CD4-positive, alpha-beta memory T cell (primary cell): ENCODE measurements around the gene TANGO2. TPM values are rescaled to one million over a fixed set of nuclear protein-coding genes. Genes with fewer than 3 reads are reported as not detected.
A peak's percentile ranks its signal among the peaks of the same experiment; 100 is the strongest.

Source experiments
- CTCF ChIA-PET: fragments of 350-600 bp; sonication (Branson Sonifier 250); formaldehyde crosslinking; loops from one replicate; lab custom pipeline; 2021; ENCODE audit warnings: inconsistent platforms; ENCODE audit not compliant: partially characterized antibody; lab: Charles Lee
- POLR2A ChIA-PET: fragments of 350-600 bp; sonication (Branson Sonifier 250); formaldehyde crosslinking; loops from one replicate; lab custom pipeline; 2021; ENCODE audit not compliant: partially characterized antibody; lab: Charles Lee
- DNase-seq, 5 donors: peaks; one replicate each; pipeline versions ENCODE4 v3.0.0 to v3.0.0-alpha.2; 2020 to 2022; ENCODE audit warnings: mixed read lengths in 1 of 5
- H3K27ac ChIP-seq: one replicate; pipeline ENCODE4 v1.7.0; 2013; ENCODE audit warnings: low read depth, low read length
- H3K27me3 ChIP-seq: 2 replicates; pipeline ENCODE4 v1.7.0; 2013; ENCODE audit warnings: mild to moderate bottlenecking, low read length, moderate library complexity; ENCODE audit not compliant: insufficient read depth
- H3K36me3 ChIP-seq: 2 replicates; pipeline ENCODE4 v1.7.0; 2013; ENCODE audit warnings: mild to moderate bottlenecking, low read length, moderate library complexity; ENCODE audit not compliant: insufficient read depth
- H3K4me1 ChIP-seq: 2 replicates; pipeline ENCODE4 v1.7.0; 2013; ENCODE audit warnings: mild to moderate bottlenecking, low read length, moderate library complexity; ENCODE audit not compliant: insufficient read depth
- H3K4me3 ChIP-seq, 2 donors: one replicate each; pipeline ENCODE4 v1.7.0; 2013; ENCODE audit warnings: low read length in 2 of 2, mild to moderate bottlenecking in 1 of 2
- H3K9me3 ChIP-seq, 2 donors: one replicate each; pipeline ENCODE4 v1.7.0; 2013; ENCODE audit warnings: low read length in 2 of 2, control low read depth in 1 of 2; ENCODE audit not compliant: control insufficient read depth in 1 of 2
- H3K27ac Mint-ChIP-seq, 7 donors: one replicate each; pipeline ENCODE4 v1.8.0; 2020 to 2021; ENCODE audit warnings: mixed read lengths in 7 of 7, mild to moderate bottlenecking in 6 of 7, inconsistent platforms in 3 of 7, moderate library complexity in 3 of 7
- H3K27me3 Mint-ChIP-seq, 2 donors: one replicate each; pipeline ENCODE4 v1.8.0; 2020 to 2021; ENCODE audit warnings: mixed read lengths in 2 of 2
- H3K36me3 Mint-ChIP-seq, 2 donors: one replicate each; pipeline ENCODE4 v1.8.0; 2020 to 2021; ENCODE audit warnings: mixed read lengths in 2 of 2, inconsistent platforms in 1 of 2, mild to moderate bottlenecking in 1 of 2
- H3K4me1 Mint-ChIP-seq, 4 donors: one replicate each; pipeline ENCODE4 v1.8.0; 2020 to 2021; ENCODE audit warnings: mixed read lengths in 4 of 4, mild to moderate bottlenecking in 1 of 4
- H3K4me3 Mint-ChIP-seq, 8 donors: one replicate each; pipeline ENCODE4 v1.8.0; 2020 to 2021; ENCODE audit warnings: mixed read lengths in 8 of 8, mild to moderate bottlenecking in 7 of 8, moderate library complexity in 6 of 8, inconsistent platforms in 3 of 8
- H3K9me3 Mint-ChIP-seq, 8 donors: one replicate each; pipeline ENCODE4 v1.8.0; 2020 to 2021; ENCODE audit warnings: mixed read lengths in 8 of 8, mild to moderate bottlenecking in 5 of 8, inconsistent platforms in 3 of 8, moderate library complexity in 1 of 8
- intact Hi-C: fragments of 100-400 bp; cut with micrococcal nuclease; formaldehyde crosslinking; loops from one replicate; pipeline ENCODE4 v1.15.1; 2023
- polyA plus RNA-seq, 2 donors: library from polyadenylated mRNA; unstranded; fragments of 300-500 nt; fragmentation: Illumina TruSeq; gene quantifications; one replicate each; pipeline ENCODE4 v1.2.3, GENCODE V29; 2021
- total RNA-seq, 2 experiments: library from RNA; stranded (reverse); gene quantifications; one replicate each; pipeline ENCODE4 v1.2.3, GENCODE V29; 2021

Gene TANGO2
- total and polyA plus RNA-seq, 4 experiments from 2014 or later, result 40.9 to 51.5 (median 47.3) TPM

- CTCF ChIA-PET, result no interaction called here
- no peaks in the 10 kb centered on the region for H3K27me3 Mint-ChIP-seq
- peak overlapping the region; percentile 50 to 95 (median 78) for H3K27ac Mint-ChIP-seq
- H3K4me1 ChIP-seq, result peaks cover 55% of the 10 kb centered on the region
- H3K36me3 ChIP-seq, result peaks cover 7% of the 10 kb centered on the region
- no peak for DNase-seq
- peaks cover 8 to 14% of the 10 kb centered on the region in 2 donors for H3K36me3 Mint-ChIP-seq
- no peaks in the 10 kb centered on the region for H3K9me3 Mint-ChIP-seq
- H3K27me3 ChIP-seq, result no peaks in the 10 kb centered on the region
- intact Hi-C loops, result loop anchor here (1.0 to 2.0 kb wide), 3 partner anchors 19 to 60 kb away; partner anchors contain the start of genes TANGO2 and TRMT2A
- peaks cover 27 to 53% (median 40%) of the 10 kb centered on the region in 4 donors for H3K4me1 Mint-ChIP-seq
- H3K9me3 ChIP-seq, result no peaks in the 10 kb centered on the region
- POLR2A ChIA-PET, result interaction anchor here (1.1 to 1.4 kb wide), 2 partner anchors 20 to 36 kb away, joined by 6 to 7 read pairs; partner anchors contain the start of gene TRMT2A
- peak overlapping the region; percentile 59 to 76 for H3K4me3 ChIP-seq
- peak overlapping the region; percentile 80 for H3K27ac ChIP-seq
- peak overlapping the region; percentile 75 to 88 (median 86) for H3K4me3 Mint-ChIP-seq
Measured at GRCh38 chr22:20080776-20081654, 60.1 kb downstream of the TANGO2 start.

- ChIA-PET POLR2A (interaction anchor here (1.2 kb wide), 1 partner anchor 26 kb away, joined by 3 read pairs; no protein-coding TSS in a partner anchor), CTCF (interaction anchor here (2.1 kb wide), 1 partner anchor 17 kb away, joined by 7 read pairs; no protein-coding TSS in a partner anchor)
- DNase-seq, result no peak
- H3K4me1 ChIP-seq, result peaks cover 50% of the 10 kb centered on the region
- no peak overlapping the region for H3K27ac ChIP-seq
- Mint-ChIP-seq H3K36me3 (peaks cover 28 to 33% of the 10 kb centered on the region in 2 donors), H3K9me3 (no peaks in the 10 kb centered on the region), H3K27ac (peak overlapping the region; percentile 43 to 85 (median 68)), H3K27me3 (no peaks in the 10 kb centered on the region), H3K4me3 (peak overlapping the region in 7 of 8 donors; percentile 8 to 65 (median 45)), H3K4me1 (peaks cover 33 to 62% (median 43%) of the 10 kb centered on the region in 4 donors)
- intact Hi-C loops, result no loop called here
- peaks cover 30% of the 10 kb centered on the region for H3K36me3 ChIP-seq
- H3K27me3 ChIP-seq, result no peaks in the 10 kb centered on the region
- no peak overlapping the region for H3K4me3 ChIP-seq
- H3K9me3 ChIP-seq, result no peaks in the 10 kb centered on the region
Measured at GRCh38 chr22:20083157-20083890, 62.4 kb downstream of the TANGO2 start.

DNA sequence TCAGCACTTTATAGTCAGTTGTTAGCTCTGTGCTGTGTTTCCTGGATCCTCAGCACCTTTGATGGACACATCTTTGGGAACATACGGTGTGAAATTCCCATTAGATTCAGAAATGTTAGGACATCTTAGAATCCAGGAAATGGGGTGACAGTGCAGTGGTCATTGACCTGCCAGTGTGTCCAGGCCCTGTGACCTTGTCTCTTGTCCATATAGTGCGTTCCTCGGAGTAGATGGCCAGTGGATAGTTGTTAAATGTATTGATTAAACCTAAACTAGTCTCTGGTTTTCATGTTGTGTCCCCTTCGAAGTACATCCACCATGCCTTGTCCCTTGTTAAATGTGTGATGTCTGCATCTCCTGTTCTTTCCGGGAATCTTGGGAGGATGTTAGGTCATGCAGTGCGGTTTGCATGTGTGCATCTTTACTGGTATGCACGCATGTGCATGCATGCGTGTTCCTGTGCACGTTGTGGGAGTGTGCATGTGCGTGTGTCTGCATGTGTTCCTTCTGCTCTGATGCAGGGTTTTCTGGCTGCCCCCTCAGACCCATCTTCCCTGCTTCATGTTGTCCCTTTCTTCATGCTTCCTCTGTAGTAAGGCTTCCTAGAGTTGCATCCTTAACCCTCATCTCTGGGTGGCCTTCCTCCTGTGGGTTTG is 63.1 kb downstream of the TANGO2 start:
- peak overlapping the region in 2 of 8 donors; percentile 57 to 61 for H3K4me3 Mint-ChIP-seq
- H3K27ac Mint-ChIP-seq, result peak overlapping the region in 4 of 7 donors; percentile 17 to 88 (median 64)
- ChIA-PET CTCF (no interaction called here), POLR2A (no interaction called here)
- DNase-seq, result no peak
- intact Hi-C loops, result no loop called here
- peaks cover 29 to 39% of the 10 kb centered on the region in 2 donors for H3K36me3 Mint-ChIP-seq
- Histone ChIP-seq H3K9me3 (no peaks in the 10 kb centered on the region), H3K27ac (no peak overlapping the region), H3K27me3 (no peaks in the 10 kb centered on the region), H3K36me3 (peaks cover 35% of the 10 kb centered on the region), H3K4me3 (no peak overlapping the region), H3K4me1 (peaks cover 47% of the 10 kb centered on the region)
- peaks cover 33 to 62% (median 43%) of the 10 kb centered on the region in 4 donors for H3K4me1 Mint-ChIP-seq
- no peaks in the 10 kb centered on the region for H3K27me3 Mint-ChIP-seq
- no peaks in the 10 kb centered on the region for H3K9me3 Mint-ChIP-seq

GRCh38 chr22:20084547-20085413 is 63.9 kb downstream of the TANGO2 start:
- H3K9me3 Mint-ChIP-seq, result no peaks in the 10 kb centered on the region
- no peak for DNase-seq
- intact Hi-C loops, result no loop called here
- ChIA-PET POLR2A (no interaction called here), CTCF (no interaction called here)
- H3K27me3 Mint-ChIP-seq, result no peaks in the 10 kb centered on the region
- H3K36me3 ChIP-seq, result peaks cover 42% of the 10 kb centered on the region
- no peak overlapping the region for H3K27ac ChIP-seq
- H3K27ac Mint-ChIP-seq, result peak overlapping the region in 4 of 7 donors; percentile 46 to 88 (median 56)
- no peaks in the 10 kb centered on the region for H3K27me3 ChIP-seq
- H3K4me1 ChIP-seq, result peaks cover 43% of the 10 kb centered on the region
- no peak overlapping the region for H3K4me3 ChIP-seq
- H3K36me3 Mint-ChIP-seq, result peaks cover 37 to 44% of the 10 kb centered on the region in 2 donors
- H3K9me3 ChIP-seq, result no peaks in the 10 kb centered on the region
- peaks cover 33 to 57% (median 43%) of the 10 kb centered on the region in 4 donors for H3K4me1 Mint-ChIP-seq
- H3K4me3 Mint-ChIP-seq, result peak overlapping the region in 3 of 8 donors; percentile 10 to 61 (median 57)

GRCh38 chr22:20085651-20086050 is 64.7 kb downstream of the TANGO2 start:
- Mint-ChIP-seq H3K4me3 (no peak overlapping the region), H3K9me3 (no peaks in the 10 kb centered on the region), H3K36me3 (peaks cover 44 to 52% of the 10 kb centered on the region in 2 donors), H3K4me1 (peaks cover 33 to 60% (median 44%) of the 10 kb centered on the region in 4 donors), H3K27me3 (no peaks in the 10 kb centered on the region), H3K27ac (no peak overlapping the region)
- intact Hi-C loops, result no loop called here
- no peak overlapping the region for H3K4me3 ChIP-seq
- peaks cover 51% of the 10 kb centered on the region for H3K4me1 ChIP-seq
- H3K36me3 ChIP-seq, result peaks cover 51% of the 10 kb centered on the region
- ChIA-PET CTCF (no interaction called here), POLR2A (no interaction called here)
- H3K27ac ChIP-seq, result no peak overlapping the region
- H3K27me3 ChIP-seq, result no peaks in the 10 kb centered on the region
- no peak for DNase-seq
- H3K9me3 ChIP-seq, result no peaks in the 10 kb centered on the region

DNA sequence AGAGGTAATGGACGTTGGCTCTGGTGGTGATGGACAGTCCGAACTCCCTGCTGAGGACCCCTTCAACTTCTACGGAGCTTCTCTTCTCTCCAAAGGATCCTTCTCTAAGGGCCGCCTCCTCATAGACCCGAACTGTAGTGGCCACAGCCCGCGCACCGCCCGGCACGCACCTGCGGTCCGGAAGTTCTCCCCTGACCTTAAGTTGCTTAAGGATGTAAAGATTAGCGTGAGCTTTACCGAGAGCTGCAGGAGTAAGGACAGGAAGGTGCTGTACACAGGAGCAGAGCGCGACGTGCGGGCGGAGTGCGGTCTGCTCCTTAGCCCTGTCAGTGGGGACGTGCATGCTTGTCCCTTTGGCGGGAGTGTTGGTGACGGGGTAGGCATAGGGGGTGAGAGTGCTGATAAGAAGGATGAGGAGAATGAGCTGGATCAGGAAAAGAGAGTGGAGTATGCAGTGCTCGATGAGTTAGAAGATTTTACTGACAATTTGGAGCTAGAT is 65.2 kb downstream of the TANGO2 start:
- H3K4me1 Mint-ChIP-seq, result peaks cover 28 to 60% (median 43%) of the 10 kb centered on the region in 4 donors
- ChIA-PET CTCF (no interaction called here), POLR2A (no interaction called here)
- peak overlapping the region in 3 of 7 donors; percentile 16 to 67 (median 37) for H3K27ac Mint-ChIP-seq
- Histone ChIP-seq H3K27me3 (no peaks in the 10 kb centered on the region), H3K36me3 (peaks cover 56% of the 10 kb centered on the region), H3K4me1 (peaks cover 51% of the 10 kb centered on the region), H3K4me3 (no peak overlapping the region), H3K9me3 (no peaks in the 10 kb centered on the region), H3K27ac (no peak overlapping the region)
- peaks cover 49 to 55% of the 10 kb centered on the region in 2 donors for H3K36me3 Mint-ChIP-seq
- H3K4me3 Mint-ChIP-seq, result peak overlapping the region in 1 of 8 donors; percentile 30
- no peaks in the 10 kb centered on the region for H3K27me3 Mint-ChIP-seq
- no peak for DNase-seq
- H3K9me3 Mint-ChIP-seq, result no peaks in the 10 kb centered on the region
- intact Hi-C loops, result no loop called here
